ENCODE measurements around the gene UBB.

DNA sequence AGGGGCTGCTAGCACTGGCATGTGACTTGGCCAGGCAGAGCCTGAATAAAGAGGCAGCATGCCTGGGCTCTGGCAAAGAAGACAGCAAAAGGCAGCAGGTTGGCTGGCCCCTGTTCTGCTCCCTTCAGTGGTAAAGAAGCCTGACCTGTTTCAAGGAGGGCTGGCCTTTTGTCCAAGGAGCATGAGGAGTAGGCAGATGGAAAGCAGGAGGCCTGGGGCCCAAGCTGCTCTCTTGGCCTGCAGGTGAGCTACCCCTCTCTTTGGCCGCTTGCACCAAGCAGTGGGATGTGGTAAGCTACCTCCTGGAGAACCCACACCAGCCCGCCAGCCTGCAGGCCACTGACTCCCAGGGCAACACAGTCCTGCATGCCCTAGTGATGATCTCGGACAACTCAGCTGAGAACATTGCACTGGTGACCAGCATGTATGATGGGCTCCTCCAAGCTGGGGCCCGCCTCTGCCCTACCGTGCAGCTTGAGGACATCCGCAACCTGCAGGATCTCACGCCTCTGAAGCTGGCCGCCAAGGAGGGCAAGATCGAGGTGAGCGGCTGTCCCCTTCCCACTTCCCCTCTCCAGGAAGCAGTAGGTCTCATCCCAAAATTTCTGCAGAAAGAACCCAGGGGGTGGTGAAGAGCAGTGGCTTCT is 42.5 kb downstream of the UBB start:
- no peak for TF ChIP-seq YY1 (IDR thresholded peaks at IDR 0.05; ENCODE audit: insufficient read depth, insufficient read length)
- no peak for TF ChIP-seq SUZ12 (IDR thresholded peaks at IDR 0.05; ENCODE audit: extremely low read depth, insufficient read depth, insufficient read length)
- no peak for TF ChIP-seq ZNF274 (IDR thresholded peaks at IDR 0.05; ENCODE audit: low read depth, low read length)
